ENCODE results near the gene STARD10. TPM values are rescaled to one million over a fixed set of nuclear protein-coding genes. Genes with fewer than 3 reads are reported as not detected.
A peak's percentile ranks its signal among the peaks of the same experiment; 100 is the strongest.

Gene STARD10
- total RNA-seq, 1 experiment from 2014 or later, result 10.8 TPM

DNA sequence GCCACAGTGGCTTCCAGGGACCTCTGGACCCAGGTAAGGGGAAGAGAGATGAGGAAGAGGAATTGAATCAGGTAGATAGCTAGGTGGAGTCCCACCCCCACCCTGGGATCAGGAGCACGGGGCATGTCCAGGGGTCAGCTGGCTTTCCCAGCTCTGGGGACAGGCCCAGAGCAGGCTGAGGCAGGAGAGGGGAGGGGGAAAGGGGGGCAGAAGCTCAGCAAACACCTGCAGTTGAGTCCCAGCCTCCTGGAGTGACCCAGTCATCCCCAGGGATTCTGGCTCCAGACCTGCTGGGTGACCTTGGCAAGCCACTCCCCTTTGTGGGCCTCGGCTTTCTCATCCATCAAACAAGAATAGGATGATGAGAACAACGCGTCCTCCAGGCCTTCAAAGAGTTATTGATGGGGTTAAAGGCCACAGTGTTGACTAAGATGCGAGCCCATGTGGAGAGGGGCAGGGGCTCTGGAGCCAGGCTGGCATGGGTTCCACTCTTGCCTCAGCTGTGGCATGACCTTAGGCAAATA is 16.0 kb downstream of the STARD10 start:
- H3K4me3 ChIP-seq, result no peak overlapping the region
- no peaks in the 10 kb centered on the region; the same call in 1 of the 2 replicates for H3K4me1 ChIP-seq (replicated peaks)
- no peak overlapping the region for H3K27ac ChIP-seq
- H3K27me3 ChIP-seq (replicated peaks), result no peaks in the 10 kb centered on the region
- H3K36me3 ChIP-seq, result no peaks in the 10 kb centered on the region
- H3K9me3 ChIP-seq (replicated peaks), result no peaks in the 10 kb centered on the region
- DNase-seq (ENCODE audit: low read depth in 1 of 2, low spot score in 2 of 2), result no peak

DNA sequence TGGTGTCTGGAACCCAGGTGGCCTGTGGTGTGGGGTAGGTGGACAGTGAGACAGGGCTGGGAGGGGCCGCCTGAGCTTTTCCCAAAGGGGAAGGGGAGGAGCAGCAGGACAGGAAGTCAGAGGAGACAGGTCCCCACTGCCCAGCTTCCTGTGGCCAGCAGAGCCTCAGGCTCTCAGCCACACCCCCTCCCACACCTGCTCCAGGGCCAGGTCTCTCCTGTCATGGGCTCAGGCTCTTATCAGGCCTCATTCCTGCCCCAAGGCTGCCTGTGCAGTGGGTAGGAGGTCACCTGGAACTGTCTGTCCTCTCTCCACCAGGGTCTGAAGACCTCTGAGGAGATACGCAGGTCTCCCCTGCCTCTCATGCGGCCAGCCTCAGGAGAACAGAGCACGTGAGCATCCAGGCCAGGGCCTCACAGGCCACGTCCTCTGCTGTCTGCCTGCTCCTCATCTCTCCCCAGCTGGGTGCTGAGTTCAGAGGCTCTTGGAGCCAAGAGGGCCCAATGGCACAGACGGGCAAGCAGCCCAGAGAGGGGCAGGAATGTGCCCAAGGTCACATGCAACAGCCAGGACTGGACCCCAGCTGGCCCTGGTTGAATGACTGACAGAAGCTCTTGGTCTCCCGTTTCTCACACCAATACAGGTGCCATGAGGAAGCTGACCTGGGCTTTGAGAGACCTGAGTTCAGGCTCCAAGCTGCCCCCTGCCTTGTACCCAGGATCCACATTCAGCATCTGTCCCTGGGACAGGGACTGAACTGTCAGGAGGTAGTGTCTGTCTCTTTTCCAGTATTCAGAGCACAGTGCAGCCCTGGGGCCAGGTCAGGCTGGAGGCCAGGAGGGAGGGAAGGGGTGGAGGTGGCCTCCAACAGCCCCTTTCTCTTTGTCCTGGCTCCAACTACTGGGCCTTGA is 16.7 kb downstream of the STARD10 start:
- H3K9me3 ChIP-seq (replicated peaks), result no peaks in the 10 kb centered on the region
- no peaks in the 10 kb centered on the region for H3K36me3 ChIP-seq
- no peak overlapping the region for H3K27ac ChIP-seq
- H3K4me1 ChIP-seq (replicated peaks), result no peaks in the 10 kb centered on the region; the same call in 1 of the 2 replicates
- H3K4me3 ChIP-seq, result no peak overlapping the region
- no peak for DNase-seq (ENCODE audit: low read depth in 1 of 2, low spot score in 2 of 2)
- H3K27me3 ChIP-seq (replicated peaks), result no peaks in the 10 kb centered on the region

DNA sequence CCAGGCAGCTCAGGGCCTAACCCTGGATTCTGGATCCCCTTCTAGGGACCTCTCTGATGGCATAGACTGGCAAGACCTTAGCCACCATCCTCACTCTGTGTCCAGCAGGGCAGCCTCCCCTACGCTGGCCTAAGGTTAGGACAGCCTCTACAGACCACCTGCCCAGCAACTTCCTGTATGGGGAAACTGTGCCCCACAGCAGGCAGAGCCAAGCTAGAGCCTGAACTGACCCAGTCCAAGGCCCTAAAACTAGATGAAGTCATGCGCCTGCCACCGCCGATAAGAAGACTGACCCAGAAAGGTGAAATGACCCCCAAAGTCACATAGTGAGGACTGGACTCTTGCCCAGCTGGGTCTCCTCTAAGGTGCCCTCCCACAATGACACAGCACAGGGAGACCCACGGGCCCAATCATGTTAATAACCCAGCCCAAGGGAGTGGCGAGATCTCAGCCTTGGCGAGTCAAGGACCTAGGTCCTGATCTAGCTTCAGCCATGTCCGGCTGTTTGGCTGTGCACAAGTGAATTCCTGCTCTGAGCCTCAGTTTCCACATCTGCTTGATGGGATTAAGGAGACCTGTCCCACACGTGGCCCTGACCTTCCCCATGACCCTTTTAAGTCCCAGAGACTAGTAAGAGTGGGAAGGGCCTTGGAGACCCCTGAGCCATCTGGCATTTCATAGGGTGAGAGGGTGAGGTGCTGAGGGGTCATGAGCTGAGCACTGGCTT is 17.6 kb downstream of the STARD10 start:
- Histone ChIP-seq H3K36me3 (no peaks in the 10 kb centered on the region), H3K27me3 (replicated peaks) (no peaks in the 10 kb centered on the region), H3K9me3 (replicated peaks) (no peaks in the 10 kb centered on the region), H3K4me3 (no peak overlapping the region), H3K27ac (no peak overlapping the region), H3K4me1 (replicated peaks) (no peaks in the 10 kb centered on the region; the same call in 1 of the 2 replicates)
- DNase-seq (ENCODE audit: low read depth in 1 of 2, low spot score in 2 of 2), result no peak

- Histone ChIP-seq H3K36me3 (no peaks in the 10 kb centered on the region), H3K27me3 (replicated peaks) (no peaks in the 10 kb centered on the region), H3K27ac (no peak overlapping the region), H3K4me3 (no peak overlapping the region), H3K9me3 (replicated peaks) (no peaks in the 10 kb centered on the region), H3K4me1 (replicated peaks) (no peaks in the 10 kb centered on the region; the same call in 1 of the 2 replicates)
- no peak for DNase-seq (ENCODE audit: low read depth in 1 of 2, low spot score in 2 of 2)
Observed at GRCh38 chr11:72775288-72776110, 18.3 kb downstream of the STARD10 start.

DNA sequence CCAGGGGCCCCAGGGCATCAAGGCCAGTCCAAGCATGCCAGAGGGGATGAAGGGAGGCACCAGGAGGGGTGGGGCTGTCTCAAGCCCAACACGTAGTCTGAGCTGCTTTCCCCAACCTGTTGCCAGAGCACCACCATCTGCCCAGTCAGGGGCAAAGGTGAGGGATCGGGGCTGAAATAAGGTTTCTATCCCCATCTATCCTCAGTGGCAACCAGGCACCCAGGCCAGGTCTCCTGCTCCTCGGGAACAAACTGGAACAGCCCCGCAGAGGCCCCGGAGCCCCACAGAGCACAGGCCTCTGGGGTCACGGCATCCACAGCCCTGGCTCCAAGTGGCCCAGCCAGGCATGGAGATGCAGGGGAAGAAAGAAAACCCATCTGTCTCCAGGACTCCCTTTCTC is 19.3 kb downstream of the STARD10 start:
- no peak overlapping the region for H3K27ac ChIP-seq
- H3K4me1 ChIP-seq (replicated peaks), result no peaks in the 10 kb centered on the region; the same call in 1 of the 2 replicates
- H3K36me3 ChIP-seq, result no peaks in the 10 kb centered on the region
- H3K9me3 ChIP-seq (replicated peaks), result no peaks in the 10 kb centered on the region
- no peaks in the 10 kb centered on the region for H3K27me3 ChIP-seq (replicated peaks)
- no peak for DNase-seq (ENCODE audit: low read depth in 1 of 2, low spot score in 2 of 2)
- no peak overlapping the region for H3K4me3 ChIP-seq

GRCh38 chr11:72773696-72774095 is 20.2 kb downstream of the STARD10 start:
- Histone ChIP-seq H3K36me3 (no peaks in the 10 kb centered on the region), H3K4me1 (replicated peaks) (no peaks in the 10 kb centered on the region; the same call in 1 of the 2 replicates), H3K27ac (no peak overlapping the region), H3K27me3 (replicated peaks) (no peaks in the 10 kb centered on the region), H3K9me3 (replicated peaks) (no peaks in the 10 kb centered on the region), H3K4me3 (no peak overlapping the region)
- DNase-seq (ENCODE audit: low read depth in 1 of 2, low spot score in 2 of 2), result no peak

GRCh38 chr11:72773291-72773690 is 20.6 kb downstream of the STARD10 start:
- Histone ChIP-seq H3K4me3 (no peak overlapping the region), H3K9me3 (replicated peaks) (no peaks in the 10 kb centered on the region), H3K36me3 (no peaks in the 10 kb centered on the region), H3K4me1 (replicated peaks) (no peaks in the 10 kb centered on the region; the same call in 1 of the 2 replicates), H3K27me3 (replicated peaks) (no peaks in the 10 kb centered on the region), H3K27ac (no peak overlapping the region)
- DNase-seq (ENCODE audit: low read depth in 1 of 2, low spot score in 2 of 2), result peak; percentile 16 to 44

DNA sequence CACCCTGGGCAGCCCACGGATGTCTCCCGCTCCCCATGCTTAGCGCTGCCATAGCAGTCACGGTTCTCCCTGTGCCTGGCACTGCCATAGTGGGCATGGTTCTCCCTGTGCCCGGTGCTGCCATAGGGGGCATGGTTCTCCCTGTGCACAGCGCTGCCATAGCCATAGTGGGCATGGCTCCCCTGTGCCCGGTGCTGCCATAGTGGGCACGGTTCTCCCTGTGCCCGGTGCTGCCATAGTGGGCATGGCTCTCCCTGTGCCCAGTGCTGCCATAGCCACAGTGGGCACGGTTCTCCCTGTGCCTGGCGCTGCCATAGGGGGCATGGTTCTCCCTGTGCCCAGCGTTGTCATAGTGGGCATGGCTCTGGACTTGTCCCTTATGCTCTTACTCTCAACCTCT is 21.8 kb downstream of the STARD10 start:
- Histone ChIP-seq H3K27ac (no peak overlapping the region), H3K36me3 (no peaks in the 10 kb centered on the region), H3K9me3 (replicated peaks) (no peaks in the 10 kb centered on the region), H3K27me3 (replicated peaks) (no peaks in the 10 kb centered on the region), H3K4me3 (no peak overlapping the region), H3K4me1 (replicated peaks) (no peaks in the 10 kb centered on the region; the same call in 1 of the 2 replicates)
- DNase-seq (ENCODE audit: low read depth in 1 of 2, low spot score in 2 of 2), result no peak

DNA sequence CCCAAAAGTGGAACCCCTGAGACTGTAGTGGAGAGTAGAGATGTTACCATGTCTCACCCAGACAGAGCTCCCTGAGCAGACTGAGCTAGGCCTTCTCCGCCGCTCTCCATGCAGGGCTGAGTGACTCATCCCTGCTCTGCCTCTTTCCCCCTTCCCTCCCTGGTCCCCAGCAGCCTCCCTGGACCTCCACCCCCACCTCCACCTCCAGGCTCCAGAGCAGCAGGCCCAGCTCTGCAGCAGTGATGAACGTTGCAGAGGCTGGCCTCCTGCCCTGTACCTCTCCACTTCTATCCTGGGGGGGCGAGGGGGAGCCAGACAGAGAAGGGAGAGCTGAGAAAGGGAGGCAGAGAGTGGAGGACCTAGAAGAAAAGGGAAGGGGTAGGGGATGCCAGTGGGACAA is 22.3 kb downstream of the STARD10 start:
- no peak for DNase-seq (ENCODE audit: low read depth in 1 of 2, low spot score in 2 of 2)
- H3K27ac ChIP-seq, result no peak overlapping the region

GRCh38 chr11:72770799-72771198 is 23.0 kb downstream of the STARD10 start:
- Histone ChIP-seq H3K4me3 (no peak overlapping the region), H3K36me3 (no peaks in the 10 kb centered on the region), H3K9me3 (replicated peaks) (no peaks in the 10 kb centered on the region), H3K27me3 (replicated peaks) (no peaks in the 10 kb centered on the region), H3K27ac (no peak overlapping the region), H3K4me1 (replicated peaks) (no peaks in the 10 kb centered on the region; the same call in 1 of the 2 replicates)
- no peak for DNase-seq (ENCODE audit: low read depth in 1 of 2, low spot score in 2 of 2)

More for the DNA sequence above, 22.3 kb downstream of the STARD10 start:
- no peaks in the 10 kb centered on the region; the same call in 1 of the 2 replicates for H3K4me1 ChIP-seq (replicated peaks)
- H3K4me3 ChIP-seq, result no peak overlapping the region
- H3K9me3 ChIP-seq (replicated peaks), result no peaks in the 10 kb centered on the region
- no peaks in the 10 kb centered on the region for H3K36me3 ChIP-seq
- no peaks in the 10 kb centered on the region for H3K27me3 ChIP-seq (replicated peaks)

GRCh38 chr11:72769680-72770079 is 24.2 kb downstream of the STARD10 start:
- Histone ChIP-seq H3K27me3 (replicated peaks) (no peaks in the 10 kb centered on the region), H3K36me3 (no peaks in the 10 kb centered on the region), H3K4me3 (no peak overlapping the region), H3K4me1 (replicated peaks) (no peaks in the 10 kb centered on the region; the same call in 1 of the 2 replicates), H3K27ac (no peak overlapping the region), H3K9me3 (replicated peaks) (no peaks in the 10 kb centered on the region)
- DNase-seq (ENCODE audit: low read depth in 1 of 2, low spot score in 2 of 2), result no peak

DNA sequence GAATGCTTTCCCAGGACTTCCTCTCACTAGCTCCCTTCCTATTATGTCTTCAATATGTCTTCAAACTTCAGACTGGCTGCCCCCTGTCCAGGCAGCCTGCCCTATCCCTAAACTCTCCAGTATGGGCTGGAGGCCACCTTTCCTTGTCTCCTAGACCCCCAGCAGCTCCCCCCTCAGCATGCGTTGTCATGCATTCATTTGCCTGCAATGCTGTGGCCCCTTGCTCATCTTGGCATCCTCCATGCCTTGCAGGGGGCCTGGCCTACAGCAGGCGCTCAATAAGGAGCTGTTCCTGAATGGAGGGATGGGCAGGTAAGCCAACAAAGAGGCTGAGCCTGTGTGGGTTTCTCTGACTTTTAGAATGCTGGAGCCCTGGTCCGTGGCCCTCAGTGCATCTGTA is 25.3 kb downstream of the STARD10 start:
- no peak overlapping the region for H3K27ac ChIP-seq
- DNase-seq (ENCODE audit: low read depth in 1 of 2, low spot score in 2 of 2), result no peak
- H3K27me3 ChIP-seq (replicated peaks), result no peaks in the 10 kb centered on the region
- H3K4me3 ChIP-seq, result no peak overlapping the region
- no peaks in the 10 kb centered on the region for H3K9me3 ChIP-seq (replicated peaks)
- no peaks in the 10 kb centered on the region for H3K36me3 ChIP-seq
- H3K4me1 ChIP-seq (replicated peaks), result no peaks in the 10 kb centered on the region; the same call in 1 of the 2 replicates
